ENCODE data around the gene CRYBB3. TPM values are rescaled to one million over a fixed set of nuclear protein-coding genes. Genes with fewer than 3 reads are reported as not detected.

CRYBB3 gene
- polyA plus RNA-seq, 3 donors: not detected

DNA sequence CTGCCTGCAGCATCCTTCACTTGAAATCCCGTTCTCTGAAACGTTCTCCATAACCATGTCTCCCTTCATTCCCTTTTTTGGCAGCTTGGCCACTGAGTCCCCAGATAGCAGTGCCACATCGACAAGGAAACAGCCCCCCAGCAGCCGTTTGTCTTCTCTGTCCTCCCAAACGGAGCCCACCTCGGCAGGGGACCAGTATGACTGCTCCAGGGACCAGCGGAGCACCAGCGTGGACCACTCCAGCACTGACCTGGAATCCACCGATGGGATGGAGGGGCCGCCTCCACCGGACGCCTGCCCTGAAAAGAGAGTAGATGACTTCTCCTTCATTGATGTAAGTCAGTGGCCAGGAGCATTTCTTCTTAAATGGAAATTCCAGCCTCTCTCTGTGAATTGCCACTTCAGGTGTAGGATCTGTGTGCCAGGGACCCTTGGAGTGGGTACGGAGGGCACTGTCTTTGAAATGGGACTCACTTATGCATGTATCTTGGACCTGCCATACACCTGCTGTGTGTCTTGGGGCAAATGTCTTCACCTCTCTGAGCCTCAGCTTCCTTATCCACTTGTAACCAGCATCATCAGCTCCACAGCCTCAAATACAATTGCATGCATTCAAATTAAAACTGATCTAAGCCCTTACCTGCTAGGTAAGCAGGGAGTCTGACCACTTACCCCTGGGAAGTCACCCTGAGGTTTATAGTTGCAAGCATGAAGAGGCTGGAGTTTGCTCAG is 25.3 kb upstream of the CRYBB3 start:
- Histone ChIP-seq H3K36me3 (replicated peaks in 1 of 2; ENCODE audit: control insufficient read depth in 1 of 2, insufficient read depth in 2 of 2, low read length in 2 of 2) (no peaks in the 10 kb centered on the region), H3K4me1 (ENCODE audit: control insufficient read depth in 1 of 2, insufficient read depth in 2 of 2, low read length in 2 of 2) (no peaks in the 10 kb centered on the region)

GRCh38 chr22:25174888-25175411 is 24.7 kb upstream of the CRYBB3 start:
- Histone ChIP-seq H3K4me3 (replicated peaks in 1 of 3; ENCODE audit: low read depth in 2 of 3, low read length in 3 of 3) (no peak overlapping the region), H3K4me2 (replicated peaks; ENCODE audit: extremely low read depth, low read length, poor library complexity, severe bottlenecking) (no peak overlapping the region), H3K79me2 (ENCODE audit: insufficient read depth, low read length) (no peaks in the 10 kb centered on the region), H3K9me3 (replicated peaks in 1 of 2; ENCODE audit: control insufficient read depth in 1 of 2, insufficient read depth in 1 of 2, low read length in 2 of 2) (peaks cover 6% of the 10 kb centered on the region in 2 donors), H4K20me1 (ENCODE audit: insufficient read depth, low read length) (no peaks in the 10 kb centered on the region), H3K9ac (ENCODE audit: insufficient read depth, low read length, poor library complexity, severe bottlenecking) (no peak overlapping the region), H3K27ac (ENCODE audit: low read depth in 1 of 2, low read length in 2 of 2) (no peak overlapping the region), H2AFZ (ENCODE audit: insufficient read depth, low read depth, low read length, poor library complexity, severe bottlenecking) (no peak overlapping the region), H3K4me1 (ENCODE audit: control insufficient read depth in 1 of 2, insufficient read depth in 2 of 2, low read length in 2 of 2) (no peaks in the 10 kb centered on the region), H3K27me3 (ENCODE audit: control insufficient read depth in 2 of 2, insufficient read depth in 2 of 2, low read length in 2 of 2) (no peaks in the 10 kb centered on the region), H3K36me3 (replicated peaks in 1 of 2; ENCODE audit: control insufficient read depth in 1 of 2, insufficient read depth in 2 of 2, low read length in 2 of 2) (no peaks in the 10 kb centered on the region)
- H3K4me3 Mint-ChIP-seq: no peak overlapping the region
- H3K36me3 Mint-ChIP-seq: no peaks in the 10 kb centered on the region
- no peaks in the 10 kb centered on the region for H3K4me1 Mint-ChIP-seq
- WGBS (ENCODE audit: insufficient coverage): 80% methylated on average over 6 of the region's 6 CpGs
- H3K9me3 Mint-ChIP-seq: peaks cover 4 to 13% (median 8%) of the 10 kb centered on the region in 7 donors
- TF ChIP-seq, protein P1, sequence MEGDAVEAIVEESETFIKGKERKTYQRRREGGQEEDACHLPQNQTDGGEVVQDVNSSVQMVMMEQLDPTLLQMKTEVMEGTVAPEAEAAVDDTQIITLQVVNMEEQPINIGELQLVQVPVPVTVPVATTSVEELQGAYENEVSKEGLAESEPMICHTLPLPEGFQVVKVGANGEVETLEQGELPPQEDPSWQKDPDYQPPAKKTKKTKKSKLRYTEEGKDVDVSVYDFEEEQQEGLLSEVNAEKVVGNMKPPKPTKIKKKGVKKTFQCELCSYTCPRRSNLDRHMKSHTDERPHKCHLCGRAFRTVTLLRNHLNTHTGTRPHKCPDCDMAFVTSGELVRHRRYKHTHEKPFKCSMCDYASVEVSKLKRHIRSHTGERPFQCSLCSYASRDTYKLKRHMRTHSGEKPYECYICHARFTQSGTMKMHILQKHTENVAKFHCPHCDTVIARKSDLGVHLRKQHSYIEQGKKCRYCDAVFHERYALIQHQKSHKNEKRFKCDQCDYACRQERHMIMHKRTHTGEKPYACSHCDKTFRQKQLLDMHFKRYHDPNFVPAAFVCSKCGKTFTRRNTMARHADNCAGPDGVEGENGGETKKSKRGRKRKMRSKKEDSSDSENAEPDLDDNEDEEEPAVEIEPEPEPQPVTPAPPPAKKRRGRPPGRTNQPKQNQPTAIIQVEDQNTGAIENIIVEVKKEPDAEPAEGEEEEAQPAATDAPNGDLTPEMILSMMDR (IDR thresholded peaks at IDR 0.05): no peak
- DNase-seq: no peak
- intact Hi-C loops (cut with micrococcal nuclease): no loop called here
- H3K27ac Mint-ChIP-seq: no peak overlapping the region
- H3K27me3 Mint-ChIP-seq (ENCODE audit: low read depth in 3 of 3): peaks cover 0 to 7% (median 2%) of the 10 kb centered on the region in 3 donors

More for the DNA sequence above, 25.3 kb upstream of the CRYBB3 start:
- Histone ChIP-seq H3K9ac (ENCODE audit: insufficient read depth, low read length, poor library complexity, severe bottlenecking) (no peak overlapping the region), H3K79me2 (ENCODE audit: insufficient read depth, low read length) (no peaks in the 10 kb centered on the region), H3K4me3 (replicated peaks in 1 of 3; ENCODE audit: low read depth in 2 of 3, low read length in 3 of 3) (no peak overlapping the region), H3K27me3 (ENCODE audit: control insufficient read depth in 2 of 2, insufficient read depth in 2 of 2, low read length in 2 of 2) (no peaks in the 10 kb centered on the region), H4K20me1 (ENCODE audit: insufficient read depth, low read length) (no peaks in the 10 kb centered on the region), H2AFZ (ENCODE audit: insufficient read depth, low read depth, low read length, poor library complexity, severe bottlenecking) (no peak overlapping the region), H3K9me3 (replicated peaks in 1 of 2; ENCODE audit: control insufficient read depth in 1 of 2, insufficient read depth in 1 of 2, low read length in 2 of 2) (peaks cover 1 to 2% of the 10 kb centered on the region in 2 donors), H3K27ac (ENCODE audit: low read depth in 1 of 2, low read length in 2 of 2) (no peak overlapping the region), H3K4me2 (replicated peaks; ENCODE audit: extremely low read depth, low read length, poor library complexity, severe bottlenecking) (no peak overlapping the region)
- intact Hi-C loops (cut with micrococcal nuclease): no loop called here
- TF ChIP-seq, protein P1 (IDR thresholded peaks at IDR 0.05): no peak
- H3K4me1 Mint-ChIP-seq: no peaks in the 10 kb centered on the region
- no peak overlapping the region for H3K4me3 Mint-ChIP-seq
- DNase-seq: no peak
- no peaks in the 10 kb centered on the region for H3K36me3 Mint-ChIP-seq
- peaks cover 1 to 8% (median 2%) of the 10 kb centered on the region in 7 donors for H3K9me3 Mint-ChIP-seq
- no peak overlapping the region for H3K27ac Mint-ChIP-seq
- WGBS (ENCODE audit: insufficient coverage): 98% methylated on average over 8 of the region's 13 CpGs
- peaks cover 0 to 7% (median 2%) of the 10 kb centered on the region in 3 donors for H3K27me3 Mint-ChIP-seq (ENCODE audit: low read depth in 3 of 3)
